ENCODE measurements around the gene NDFIP1.

DNA sequence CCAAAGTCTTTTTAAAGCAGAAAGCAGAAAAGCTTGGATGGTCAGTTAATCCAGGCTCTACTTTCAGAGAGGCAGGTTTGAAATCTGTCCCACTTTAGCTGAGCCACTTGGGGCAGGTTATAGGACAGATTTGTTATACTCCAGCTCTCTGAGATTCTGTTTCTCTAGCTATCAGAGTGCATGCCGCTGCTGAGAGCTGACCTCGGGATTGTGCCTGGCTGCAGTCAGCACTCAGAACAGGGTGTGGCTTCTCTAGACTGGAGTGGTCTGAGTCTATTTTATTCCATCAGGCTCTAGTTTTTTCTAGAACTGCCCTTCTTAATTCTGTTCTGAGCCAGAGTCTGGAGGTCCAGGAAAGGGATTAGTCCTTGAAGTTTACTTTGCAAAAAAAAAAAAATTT is 67.7 kb downstream of the NDFIP1 start:
- TF ChIP-seq, protein P1, sequence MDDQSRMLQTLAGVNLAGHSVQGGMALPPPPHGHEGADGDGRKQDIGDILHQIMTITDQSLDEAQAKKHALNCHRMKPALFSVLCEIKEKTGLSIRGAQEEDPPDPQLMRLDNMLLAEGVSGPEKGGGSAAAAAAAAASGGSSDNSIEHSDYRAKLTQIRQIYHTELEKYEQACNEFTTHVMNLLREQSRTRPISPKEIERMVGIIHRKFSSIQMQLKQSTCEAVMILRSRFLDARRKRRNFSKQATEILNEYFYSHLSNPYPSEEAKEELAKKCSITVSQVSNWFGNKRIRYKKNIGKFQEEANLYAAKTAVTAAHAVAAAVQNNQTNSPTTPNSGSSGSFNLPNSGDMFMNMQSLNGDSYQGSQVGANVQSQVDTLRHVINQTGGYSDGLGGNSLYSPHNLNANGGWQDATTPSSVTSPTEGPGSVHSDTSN (CRISPR knock-in tag; IDR thresholded peaks at IDR 0.05): no peak
- TF ChIP-seq, protein P2, sequence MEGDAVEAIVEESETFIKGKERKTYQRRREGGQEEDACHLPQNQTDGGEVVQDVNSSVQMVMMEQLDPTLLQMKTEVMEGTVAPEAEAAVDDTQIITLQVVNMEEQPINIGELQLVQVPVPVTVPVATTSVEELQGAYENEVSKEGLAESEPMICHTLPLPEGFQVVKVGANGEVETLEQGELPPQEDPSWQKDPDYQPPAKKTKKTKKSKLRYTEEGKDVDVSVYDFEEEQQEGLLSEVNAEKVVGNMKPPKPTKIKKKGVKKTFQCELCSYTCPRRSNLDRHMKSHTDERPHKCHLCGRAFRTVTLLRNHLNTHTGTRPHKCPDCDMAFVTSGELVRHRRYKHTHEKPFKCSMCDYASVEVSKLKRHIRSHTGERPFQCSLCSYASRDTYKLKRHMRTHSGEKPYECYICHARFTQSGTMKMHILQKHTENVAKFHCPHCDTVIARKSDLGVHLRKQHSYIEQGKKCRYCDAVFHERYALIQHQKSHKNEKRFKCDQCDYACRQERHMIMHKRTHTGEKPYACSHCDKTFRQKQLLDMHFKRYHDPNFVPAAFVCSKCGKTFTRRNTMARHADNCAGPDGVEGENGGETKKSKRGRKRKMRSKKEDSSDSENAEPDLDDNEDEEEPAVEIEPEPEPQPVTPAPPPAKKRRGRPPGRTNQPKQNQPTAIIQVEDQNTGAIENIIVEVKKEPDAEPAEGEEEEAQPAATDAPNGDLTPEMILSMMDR (tag by site-specific recombination; IDR thresholded peaks at IDR 0.05): no peak
- TF ChIP-seq, protein P3, sequence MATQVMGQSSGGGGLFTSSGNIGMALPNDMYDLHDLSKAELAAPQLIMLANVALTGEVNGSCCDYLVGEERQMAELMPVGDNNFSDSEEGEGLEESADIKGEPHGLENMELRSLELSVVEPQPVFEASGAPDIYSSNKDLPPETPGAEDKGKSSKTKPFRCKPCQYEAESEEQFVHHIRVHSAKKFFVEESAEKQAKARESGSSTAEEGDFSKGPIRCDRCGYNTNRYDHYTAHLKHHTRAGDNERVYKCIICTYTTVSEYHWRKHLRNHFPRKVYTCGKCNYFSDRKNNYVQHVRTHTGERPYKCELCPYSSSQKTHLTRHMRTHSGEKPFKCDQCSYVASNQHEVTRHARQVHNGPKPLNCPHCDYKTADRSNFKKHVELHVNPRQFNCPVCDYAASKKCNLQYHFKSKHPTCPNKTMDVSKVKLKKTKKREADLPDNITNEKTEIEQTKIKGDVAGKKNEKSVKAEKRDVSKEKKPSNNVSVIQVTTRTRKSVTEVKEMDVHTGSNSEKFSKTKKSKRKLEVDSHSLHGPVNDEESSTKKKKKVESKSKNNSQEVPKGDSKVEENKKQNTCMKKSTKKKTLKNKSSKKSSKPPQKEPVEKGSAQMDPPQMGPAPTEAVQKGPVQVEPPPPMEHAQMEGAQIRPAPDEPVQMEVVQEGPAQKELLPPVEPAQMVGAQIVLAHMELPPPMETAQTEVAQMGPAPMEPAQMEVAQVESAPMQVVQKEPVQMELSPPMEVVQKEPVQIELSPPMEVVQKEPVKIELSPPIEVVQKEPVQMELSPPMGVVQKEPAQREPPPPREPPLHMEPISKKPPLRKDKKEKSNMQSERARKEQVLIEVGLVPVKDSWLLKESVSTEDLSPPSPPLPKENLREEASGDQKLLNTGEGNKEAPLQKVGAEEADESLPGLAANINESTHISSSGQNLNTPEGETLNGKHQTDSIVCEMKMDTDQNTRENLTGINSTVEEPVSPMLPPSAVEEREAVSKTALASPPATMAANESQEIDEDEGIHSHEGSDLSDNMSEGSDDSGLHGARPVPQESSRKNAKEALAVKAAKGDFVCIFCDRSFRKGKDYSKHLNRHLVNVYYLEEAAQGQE (tag by site-specific recombination; IDR thresholded peaks at IDR 0.05): no peak
- TF ChIP-seq ZNF114 (tag by site-specific recombination; IDR thresholded peaks at IDR 0.05) (no peak), ZNF521 (tag by site-specific recombination; IDR thresholded peaks at IDR 0.05) (no peak), ZBTB8A (tag by site-specific recombination; IDR thresholded peaks at IDR 0.05) (no peak), ZFP3 (tag by site-specific recombination; IDR thresholded peaks at IDR 0.05; ENCODE audit: low read depth) (no peak), ZNF416 (tag by site-specific recombination; IDR thresholded peaks at IDR 0.05) (no peak), ZNF670 (tag by site-specific recombination; IDR thresholded peaks at IDR 0.05; ENCODE audit: low read depth) (no peak)
- TF ChIP-seq, protein P4, sequence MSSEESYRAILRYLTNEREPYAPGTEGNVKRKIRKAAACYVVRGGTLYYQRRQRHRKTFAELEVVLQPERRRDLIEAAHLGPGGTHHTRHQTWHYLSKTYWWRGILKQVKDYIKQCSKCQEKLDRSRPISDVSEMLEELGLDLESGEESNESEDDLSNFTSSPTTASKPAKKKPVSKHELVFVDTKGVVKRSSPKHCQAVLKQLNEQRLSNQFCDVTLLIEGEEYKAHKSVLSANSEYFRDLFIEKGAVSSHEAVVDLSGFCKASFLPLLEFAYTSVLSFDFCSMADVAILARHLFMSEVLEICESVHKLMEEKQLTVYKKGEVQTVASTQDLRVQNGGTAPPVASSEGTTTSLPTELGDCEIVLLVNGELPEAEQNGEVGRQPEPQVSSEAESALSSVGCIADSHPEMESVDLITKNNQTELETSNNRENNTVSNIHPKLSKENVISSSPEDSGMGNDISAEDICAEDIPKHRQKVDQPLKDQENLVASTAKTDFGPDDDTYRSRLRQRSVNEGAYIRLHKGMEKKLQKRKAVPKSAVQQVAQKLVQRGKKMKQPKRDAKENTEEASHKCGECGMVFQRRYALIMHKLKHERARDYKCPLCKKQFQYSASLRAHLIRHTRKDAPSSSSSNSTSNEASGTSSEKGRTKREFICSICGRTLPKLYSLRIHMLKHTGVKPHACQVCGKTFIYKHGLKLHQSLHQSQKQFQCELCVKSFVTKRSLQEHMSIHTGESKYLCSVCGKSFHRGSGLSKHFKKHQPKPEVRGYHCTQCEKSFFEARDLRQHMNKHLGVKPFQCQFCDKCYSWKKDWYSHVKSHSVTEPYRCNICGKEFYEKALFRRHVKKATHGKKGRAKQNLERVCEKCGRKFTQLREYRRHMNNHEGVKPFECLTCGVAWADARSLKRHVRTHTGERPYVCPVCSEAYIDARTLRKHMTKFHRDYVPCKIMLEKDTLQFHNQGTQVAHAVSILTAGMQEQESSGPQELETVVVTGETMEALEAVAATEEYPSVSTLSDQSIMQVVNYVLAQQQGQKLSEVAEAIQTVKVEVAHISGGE (tag by site-specific recombination; conservative IDR thresholded peaks at IDR 0.05; ENCODE audit: low read depth): no peak

Data from HEK293 (cell line).